OCI-LY7 (cell line): ENCODE results near the gene SLC44A3. TPM values are rescaled to one million over a fixed set of nuclear protein-coding genes. Genes with fewer than 3 reads are reported as not detected.

Source experiments
- BruUV-seq: library from RNA; stranded (reverse); fragments of 400-500 nt; replicated peaks from 2 replicates; lab custom pipeline; 2021; lab: Mats Ljungman, UMichigan
- CTCF ChIA-PET: fragments of 300-600 bp; sonication (Branson Sonifier 250); formaldehyde crosslinking; loops from one replicate; lab custom pipeline; 2022; ENCODE audit warnings: antibody characterized with exemption; ENCODE audit not compliant: unreplicated experiment; lab: Charles Lee
- POLR2A ChIA-PET: fragments of 300-600 bp; sonication (Branson Sonifier 250); formaldehyde crosslinking; loops from one replicate; lab custom pipeline; 2022; ENCODE audit warnings: antibody characterized with exemption; lab: Charles Lee
- DNase-seq: peaks from one replicate; pipeline ENCODE4 v3.0.0-alpha.2; 2015; ENCODE audit warnings: low spot score
- H2AFZ ChIP-seq: fragments of 200-600 bp; sonication (generic), shearing (Covaris generic); 2 replicates; pipeline ENCODE4 v1.6.1; 2014; ENCODE audit warnings: mild to moderate bottlenecking, antibody characterized with exemption, low read length, moderate library complexity
- H3K27ac ChIP-seq: fragments of 200-600 bp; sonication (generic); 2 replicates; pipeline ENCODE4 v1.5.1; 2014; ENCODE audit warnings: mixed run types, low read depth, mild to moderate bottlenecking, moderate library complexity, low read length, inconsistent platforms; ENCODE audit not compliant: poor library complexity, severe bottlenecking
- H3K36me3 ChIP-seq: fragments of 200-600 bp; sonication (generic); 2 replicates; pipeline ENCODE4 v1.6.1; 2014; ENCODE audit warnings: mild to moderate bottlenecking, antibody characterized with exemption, low read length, moderate library complexity, mixed read lengths; ENCODE audit not compliant: insufficient read depth
- H3K4me1 ChIP-seq: fragments of 200-600 bp; sonication (generic); 2 replicates; pipeline ENCODE4 v1.5.1; 2014; ENCODE audit warnings: mild to moderate bottlenecking, low read length; ENCODE audit not compliant: insufficient read depth, poor library complexity, severe bottlenecking
- H3K4me2 ChIP-seq: fragments of 200-600 bp; sonication (generic); 2 replicates; pipeline ENCODE4 v1.6.1; 2014; ENCODE audit warnings: mild to moderate bottlenecking, low read length
- H3K4me3 ChIP-seq: fragments of 200-600 bp; sonication (generic); 2 replicates; pipeline ENCODE4 v1.5.1; 2014; ENCODE audit warnings: mild to moderate bottlenecking, low read depth, low read length; ENCODE audit not compliant: poor library complexity, severe bottlenecking
- H3K79me2 ChIP-seq: fragments of 200-600 bp; sonication (generic); 2 replicates; pipeline ENCODE4 v1.6.1; 2016; ENCODE audit warnings: low read depth, mild to moderate bottlenecking, low read length, moderate library complexity, mixed read lengths; ENCODE audit not compliant: insufficient read depth
- H3K9me2 ChIP-seq: fragments of 200-600 bp; sonication (generic); 2 replicates; pipeline ENCODE4 v1.6.1; 2016; ENCODE audit warnings: mild to moderate bottlenecking, low read length, mixed read lengths; ENCODE audit not compliant: insufficient read depth
- H3K9me3 ChIP-seq: fragments of 200-600 bp; sonication (generic); 2 replicates; pipeline ENCODE4 v1.6.1; 2014; ENCODE audit warnings: mild to moderate bottlenecking, mixed run types, low read length, mixed read lengths
- H4K20me1 ChIP-seq: fragments of 200-600 bp; sonication (generic); 2 replicates; pipeline ENCODE4 v1.6.1; 2014; ENCODE audit warnings: mild to moderate bottlenecking, antibody characterized with exemption, low read length, moderate library complexity, mixed read lengths; ENCODE audit not compliant: insufficient read depth
- EZH2phosphoT487 ChIP-seq: fragments of 200-600 bp; sonication (generic); IDR thresholded peaks from 2 replicates; pipeline ENCODE4 v1.6.1; 2018; ENCODE audit warnings: low read depth, borderline replicate concordance, mild to moderate bottlenecking, mixed run types, antibody characterized with exemption, low read length, moderate library complexity, mixed read lengths
- intact Hi-C: fragments of 100-400 bp; cut with micrococcal nuclease; formaldehyde crosslinking; loops from one replicate; pipeline ENCODE4 v1.10.0; 2022; ENCODE audit not compliant: unreplicated experiment
- total RNA-seq, 2 experiments: library from RNA; depleted of rRNA in 1 of 2; stranded (reverse); fragments of >200 nt in 1 of 2; shearing (Covaris generic) in 1 of 2; gene quantifications; 2 replicates each; pipeline ENCODE4 v1.2.3, GENCODE V29; 2014 to 2022
- TF ChIP-seq, protein P1 (sequence below): fragments of 200-600 bp; sonication (generic); conservative IDR thresholded peaks from 2 replicates; pipeline ENCODE4 v1.5.1; 2014; ENCODE audit warnings: mild to moderate bottlenecking, antibody characterized with exemption, low read length, moderate library complexity, mixed read lengths

Gene SLC44A3
- total RNA-seq, 2 experiments from 2014 or later, result not detected

DNA sequence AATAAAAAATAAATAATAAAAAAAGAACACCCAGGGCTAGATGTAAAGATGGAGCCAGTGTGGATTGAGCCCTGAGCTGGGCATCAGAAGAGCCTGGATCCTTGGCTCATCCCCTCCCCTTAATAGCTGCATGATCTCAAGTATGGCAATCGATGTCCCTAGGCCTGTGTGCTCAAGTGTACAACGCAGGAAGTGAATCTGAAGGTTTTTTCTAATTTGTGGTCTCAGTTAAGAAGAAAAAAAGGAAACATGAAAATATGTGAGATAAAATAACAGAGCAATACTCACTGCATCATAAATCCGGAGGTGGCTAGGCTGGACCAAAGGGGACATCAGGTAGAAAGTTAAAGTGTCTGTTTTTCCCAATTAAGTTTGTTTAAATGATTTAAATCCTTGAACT is 47.3 kb upstream of the SLC44A3 start:
- no peaks in the 10 kb centered on the region for H3K9me2 ChIP-seq
- intact Hi-C loops, result no loop called here
- H3K79me2 ChIP-seq, result no peaks in the 10 kb centered on the region
- H3K4me1 ChIP-seq, result no peaks in the 10 kb centered on the region
- ChIA-PET CTCF (no interaction called here), POLR2A (no interaction called here)
- H3K36me3 ChIP-seq, result no peaks in the 10 kb centered on the region
- TF ChIP-seq EZH2phosphoT487, result no peak
- TF ChIP-seq, protein P1, sequence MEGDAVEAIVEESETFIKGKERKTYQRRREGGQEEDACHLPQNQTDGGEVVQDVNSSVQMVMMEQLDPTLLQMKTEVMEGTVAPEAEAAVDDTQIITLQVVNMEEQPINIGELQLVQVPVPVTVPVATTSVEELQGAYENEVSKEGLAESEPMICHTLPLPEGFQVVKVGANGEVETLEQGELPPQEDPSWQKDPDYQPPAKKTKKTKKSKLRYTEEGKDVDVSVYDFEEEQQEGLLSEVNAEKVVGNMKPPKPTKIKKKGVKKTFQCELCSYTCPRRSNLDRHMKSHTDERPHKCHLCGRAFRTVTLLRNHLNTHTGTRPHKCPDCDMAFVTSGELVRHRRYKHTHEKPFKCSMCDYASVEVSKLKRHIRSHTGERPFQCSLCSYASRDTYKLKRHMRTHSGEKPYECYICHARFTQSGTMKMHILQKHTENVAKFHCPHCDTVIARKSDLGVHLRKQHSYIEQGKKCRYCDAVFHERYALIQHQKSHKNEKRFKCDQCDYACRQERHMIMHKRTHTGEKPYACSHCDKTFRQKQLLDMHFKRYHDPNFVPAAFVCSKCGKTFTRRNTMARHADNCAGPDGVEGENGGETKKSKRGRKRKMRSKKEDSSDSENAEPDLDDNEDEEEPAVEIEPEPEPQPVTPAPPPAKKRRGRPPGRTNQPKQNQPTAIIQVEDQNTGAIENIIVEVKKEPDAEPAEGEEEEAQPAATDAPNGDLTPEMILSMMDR, result no peak
- DNase-seq, result no peak
- H2AFZ ChIP-seq, result no peak overlapping the region
- no peaks in the 10 kb centered on the region for H4K20me1 ChIP-seq
- BruUV-seq, result no TSS peak
- H3K9me3 ChIP-seq, result no peaks in the 10 kb centered on the region
- no peak overlapping the region for H3K4me2 ChIP-seq
- no peak overlapping the region for H3K27ac ChIP-seq
- H3K4me3 ChIP-seq, result no peak overlapping the region

DNA sequence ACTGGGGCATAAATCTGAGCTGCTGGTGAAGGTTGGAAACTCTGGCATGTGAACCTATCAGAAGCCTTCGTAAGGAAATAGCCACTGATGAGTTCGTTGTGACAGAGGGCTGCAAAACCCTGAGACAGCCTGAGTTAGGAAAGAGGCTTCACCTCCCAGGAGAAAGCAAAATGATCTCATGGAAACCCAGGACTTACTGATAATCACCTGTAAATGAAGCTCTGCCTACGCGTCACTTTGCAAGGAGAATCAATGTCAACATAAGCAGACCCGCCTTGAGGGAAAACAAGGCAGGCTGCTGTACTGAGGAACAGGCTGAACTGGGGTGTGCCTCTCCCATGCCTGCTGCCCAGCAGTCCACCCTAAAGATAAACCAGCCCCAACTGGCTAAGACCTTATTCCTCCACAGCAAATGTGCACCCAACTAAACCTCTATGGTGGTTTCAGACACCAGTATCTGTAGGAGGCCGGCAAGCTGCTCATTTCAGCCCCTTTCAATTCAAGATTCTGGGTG is 46.8 kb upstream of the SLC44A3 start:
- H3K9me2 ChIP-seq, result no peaks in the 10 kb centered on the region
- ChIA-PET POLR2A (interaction anchor here (0.7 kb wide), 1 partner anchor 12 kb away, joined by 3 read pairs; no protein-coding TSS in a partner anchor), CTCF (no interaction called here)
- H3K27ac ChIP-seq, result no peak overlapping the region
- no peak overlapping the region for H3K4me3 ChIP-seq
- intact Hi-C loops, result no loop called here
- H4K20me1 ChIP-seq, result no peaks in the 10 kb centered on the region
- H3K36me3 ChIP-seq, result no peaks in the 10 kb centered on the region
- BruUV-seq, result no TSS peak
- H3K9me3 ChIP-seq, result no peaks in the 10 kb centered on the region
- H3K4me1 ChIP-seq, result no peaks in the 10 kb centered on the region
- no peak for TF ChIP-seq EZH2phosphoT487
- TF ChIP-seq, protein P1, result no peak
- H3K4me2 ChIP-seq, result no peak overlapping the region
- no peak for DNase-seq
- H3K79me2 ChIP-seq, result no peaks in the 10 kb centered on the region
- H2AFZ ChIP-seq, result no peak overlapping the region

DNA sequence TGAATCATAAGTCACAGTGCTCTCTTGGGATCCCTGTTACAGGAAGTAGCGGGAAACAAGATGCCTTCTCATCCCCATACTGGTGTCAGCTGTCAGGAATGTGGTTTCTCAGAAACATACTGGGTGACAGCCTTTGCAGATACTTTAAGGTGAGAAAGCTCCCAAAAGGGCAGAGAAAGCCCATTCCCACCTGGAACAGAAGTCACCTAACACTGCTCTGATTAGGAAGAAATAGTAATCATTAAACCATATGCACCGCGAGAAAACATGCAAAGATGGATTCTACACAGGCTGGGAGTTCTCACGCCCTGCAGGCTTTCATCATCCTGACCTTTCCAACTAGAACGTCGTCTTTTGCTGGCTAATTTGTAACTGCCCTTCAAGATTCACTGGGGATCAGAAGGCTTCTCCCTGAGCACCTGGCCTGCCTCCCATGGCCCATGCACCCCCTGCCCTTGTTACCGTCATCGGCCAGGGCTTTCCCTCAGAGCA is 46.2 kb upstream of the SLC44A3 start:
- no TSS peak for BruUV-seq
- H3K36me3 ChIP-seq, result no peaks in the 10 kb centered on the region
- H3K27ac ChIP-seq, result no peak overlapping the region
- no peak overlapping the region for H3K4me2 ChIP-seq
- ChIA-PET CTCF (no interaction called here), POLR2A (interaction anchor here (0.7 kb wide), 1 partner anchor 12 kb away, joined by 3 read pairs; no protein-coding TSS in a partner anchor)
- H3K4me3 ChIP-seq, result no peak overlapping the region
- TF ChIP-seq, protein P1, result no peak
- TF ChIP-seq EZH2phosphoT487, result no peak
- intact Hi-C loops, result no loop called here
- DNase-seq, result no peak
- no peaks in the 10 kb centered on the region for H3K9me3 ChIP-seq
- no peaks in the 10 kb centered on the region for H3K9me2 ChIP-seq
- no peak overlapping the region for H2AFZ ChIP-seq
- no peaks in the 10 kb centered on the region for H3K4me1 ChIP-seq
- H4K20me1 ChIP-seq, result no peaks in the 10 kb centered on the region
- no peaks in the 10 kb centered on the region for H3K79me2 ChIP-seq
